Measurements from ENCODE around the gene RTKN2. TPM values are rescaled to one million over a fixed set of nuclear protein-coding genes. Genes with fewer than 3 reads are reported as not detected.

Gene RTKN2
- total and polyA plus RNA-seq, 10 of the 15 experiments (the other 5 are each of a cell fraction or from before 2014, with no cell fraction given), result 0.10 TPM; not detected in 9

- TF ChIP-seq POU2F2 (IDR thresholded peaks at IDR 0.05; ENCODE audit: borderline replicate concordance, low read depth, low read length), result no peak
- TF ChIP-seq YY1 (IDR thresholded peaks at IDR 0.05; ENCODE audit: low read depth, low read length), result no peak
- no peak for TF ChIP-seq LARP7 (IDR thresholded peaks at IDR 0.05)
- TF ChIP-seq KAT2A (conservative IDR thresholded peaks at IDR 0.05; ENCODE audit: control insufficient read depth, low read depth, low read length), result no peak
- TF ChIP-seq POLR2AphosphoS2 (IDR thresholded peaks at IDR 0.05; ENCODE audit: low read depth, low read length), result no peak
- TF ChIP-seq IRF3 (IDR thresholded peaks at IDR 0.05), result no peak
- TF ChIP-seq TCF7 (IDR thresholded peaks at IDR 0.05; ENCODE audit: borderline replicate concordance), result no peak
Measured at GRCh38 chr10:62268399-62269114, at the start of gene RTKN2 (continued).

- ChIA-PET SMC1A (ENCODE audit: uncharacterized antibody, unreplicated experiment) (interaction anchor here (0.6 to 0.7 kb wide), 3 partner anchors 9 to 840 kb away, joined by 3 to 4 read pairs (median 3); no protein-coding TSS in a partner anchor), CTCF (no interaction called here), POLR2A (no interaction called here), RAD21 (ENCODE audit: unreplicated experiment) (no interaction called here)
- no TSS peak for BruUV-seq (replicated peaks)
- Histone ChIP-seq H3K79me2 (ENCODE audit: control insufficient read depth, insufficient read depth, low read length) (no peaks in the 10 kb centered on the region), H3K9me3 (replicated peaks; ENCODE audit: control insufficient read depth, insufficient read depth, low read length) (no peaks in the 10 kb centered on the region), H2AFZ (ENCODE audit: control insufficient read depth, low read depth, low read length) (no peak overlapping the region), H3K4me3 (no peak overlapping the region), H3K27ac (ENCODE audit: control insufficient read depth, insufficient read depth) (no peak overlapping the region), H4K20me1 (ENCODE audit: control insufficient read depth, insufficient read depth) (no peaks in the 10 kb centered on the region), H3K36me3 (ENCODE audit: control insufficient read depth in 2 of 2, insufficient read depth in 2 of 2, low read length in 1 of 2) (no peaks in the 10 kb centered on the region), H3K27me3 (replicated peaks in 1 of 2; ENCODE audit: control insufficient read depth in 2 of 2, insufficient read depth in 2 of 2, low read length in 1 of 2) (no peaks in the 10 kb centered on the region), H3K4me2 (ENCODE audit: control insufficient read depth, insufficient read depth) (no peak overlapping the region), H3K9ac (ENCODE audit: control insufficient read depth, insufficient read depth, low read length) (no peak overlapping the region), H3K4me1 (ENCODE audit: control insufficient read depth, insufficient read depth, low read length) (no peaks in the 10 kb centered on the region)
- WGBS (ENCODE audit: insufficient coverage, insufficient replicate concordance, low lambda C conversion rate, missing lambda C conversion rate), result 33% methylated on average over 6 of the region's 6 CpGs
- no peak for ATAC-seq
- in situ Hi-C loops (cut with MboI) (no loop called here), intact Hi-C loops (cut with micrococcal nuclease; ENCODE audit: unreplicated experiment) (no loop called here)
- no peak for FAIRE-seq
- TF ChIP-seq ZBTB33 (IDR thresholded peaks at IDR 0.05) (no peak), E2F4 (IDR thresholded peaks at IDR 0.05; ENCODE audit: low read depth, low read length) (no peak), MTA3 (IDR thresholded peaks at IDR 0.05; ENCODE audit: borderline replicate concordance, low read length) (no peak), RFX5 (IDR thresholded peaks at IDR 0.05; ENCODE audit: low read depth, low read length) (no peak), KAT2A (conservative IDR thresholded peaks at IDR 0.05; ENCODE audit: control insufficient read depth, low read depth, low read length) (no peak), YY1 (IDR thresholded peaks at IDR 0.05; ENCODE audit: low read depth, low read length) (no peak)
- DNase-seq (ENCODE audit: low read depth, low spot score), result no peak
Measured at GRCh38 chr10:62317257-62317656, 48.6 kb upstream of the RTKN2 start.
